Cardiac muscle cell (in vitro differentiated cells and primary cell): ENCODE measurements around the gene ALX4. TPM values are rescaled to one million over a fixed set of nuclear protein-coding genes. Genes with fewer than 3 reads are reported as not detected.
A peak's percentile ranks its signal among the peaks of the same experiment; 100 is the strongest.

Experiments used
- DNase-seq, 2 donors: peaks; one replicate each; pipeline versions ENCODE4 v3.0.0 to v3.0.0-alpha.2; 2010 to 2017; ENCODE audit warnings: low read depth in 1 of 2, low spot score in 1 of 2
- H3K27ac ChIP-seq: fragments of 200-600 bp; sonication (generic); 2 replicates; pipeline ENCODE4 v1.5.1; 2016
- H3K27me3 ChIP-seq: fragments of 200-600 bp; sonication (generic); 2 replicates; pipeline ENCODE4 v1.6.0; 2016; ENCODE audit warnings: control low read depth
- H3K36me3 ChIP-seq: fragments of 200-600 bp; sonication (generic); 2 replicates; pipeline ENCODE4 v1.5.1; 2016; ENCODE audit warnings: control low read depth
- H3K4me1 ChIP-seq: fragments of 200-600 bp; sonication (generic); 2 replicates; pipeline ENCODE4 v1.8.1; 2017; ENCODE audit warnings: low read depth, mild to moderate bottlenecking, mixed run types
- H3K4me3 ChIP-seq: fragments of 200-600 bp; sonication (generic); 2 replicates; pipeline ENCODE4 v1.5.1; 2016; ENCODE audit warnings: mild to moderate bottlenecking
- H3K9me3 ChIP-seq: fragments of 200-600 bp; sonication (generic); 2 replicates; pipeline ENCODE4 v1.5.1; 2017; ENCODE audit warnings: low read depth, mild to moderate bottlenecking, control low read depth
- polyA plus RNA-seq: library from polyadenylated mRNA; unstranded; fragments of >200 nt; fragmentation: Nextera tagmentation; extraction: Ambion mirVana; gene quantifications from 2 replicates; pipeline ENCODE4 v1.2.1, GENCODE V29; 2016
- total RNA-seq: library from RNA; depleted of rRNA; stranded (reverse); fragments of >200 nt; gene quantifications from 2 replicates; pipeline ENCODE4 v1.2.3, GENCODE V29; 2016
- TF ChIP-seq, protein P1 (sequence below): IDR thresholded peaks from 2 replicates; pipeline ENCODE4 v1.5.1; 2012; ENCODE audit warnings: low read depth, mild to moderate bottlenecking, low read length

Gene ALX4
- total and polyA plus RNA-seq, 2 experiments from 2014 or later, result 0.15 TPM; not detected in 1

GRCh38 chr11:44329472-44330230, 19.7 kb upstream of the ALX4 start:
- no peak for DNase-seq
- H3K27me3 ChIP-seq, result peaks cover 100% of the 10 kb centered on the region
- no peak overlapping the region for H3K4me3 ChIP-seq
- TF ChIP-seq, protein P1, sequence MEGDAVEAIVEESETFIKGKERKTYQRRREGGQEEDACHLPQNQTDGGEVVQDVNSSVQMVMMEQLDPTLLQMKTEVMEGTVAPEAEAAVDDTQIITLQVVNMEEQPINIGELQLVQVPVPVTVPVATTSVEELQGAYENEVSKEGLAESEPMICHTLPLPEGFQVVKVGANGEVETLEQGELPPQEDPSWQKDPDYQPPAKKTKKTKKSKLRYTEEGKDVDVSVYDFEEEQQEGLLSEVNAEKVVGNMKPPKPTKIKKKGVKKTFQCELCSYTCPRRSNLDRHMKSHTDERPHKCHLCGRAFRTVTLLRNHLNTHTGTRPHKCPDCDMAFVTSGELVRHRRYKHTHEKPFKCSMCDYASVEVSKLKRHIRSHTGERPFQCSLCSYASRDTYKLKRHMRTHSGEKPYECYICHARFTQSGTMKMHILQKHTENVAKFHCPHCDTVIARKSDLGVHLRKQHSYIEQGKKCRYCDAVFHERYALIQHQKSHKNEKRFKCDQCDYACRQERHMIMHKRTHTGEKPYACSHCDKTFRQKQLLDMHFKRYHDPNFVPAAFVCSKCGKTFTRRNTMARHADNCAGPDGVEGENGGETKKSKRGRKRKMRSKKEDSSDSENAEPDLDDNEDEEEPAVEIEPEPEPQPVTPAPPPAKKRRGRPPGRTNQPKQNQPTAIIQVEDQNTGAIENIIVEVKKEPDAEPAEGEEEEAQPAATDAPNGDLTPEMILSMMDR, result no peak
- no peaks in the 10 kb centered on the region for H3K36me3 ChIP-seq
- no peaks in the 10 kb centered on the region for H3K4me1 ChIP-seq
- no peak overlapping the region for H3K27ac ChIP-seq
- H3K9me3 ChIP-seq, result no peaks in the 10 kb centered on the region

GRCh38 chr11:44328138-44328660, 18.3 kb upstream of the ALX4 start:
- Histone ChIP-seq H3K27ac (no peak overlapping the region), H3K4me3 (no peak overlapping the region), H3K27me3 (peaks cover 100% of the 10 kb centered on the region), H3K36me3 (no peaks in the 10 kb centered on the region), H3K9me3 (no peaks in the 10 kb centered on the region), H3K4me1 (no peaks in the 10 kb centered on the region)
- TF ChIP-seq, protein P1, result no peak
- DNase-seq, result no peak

DNA sequence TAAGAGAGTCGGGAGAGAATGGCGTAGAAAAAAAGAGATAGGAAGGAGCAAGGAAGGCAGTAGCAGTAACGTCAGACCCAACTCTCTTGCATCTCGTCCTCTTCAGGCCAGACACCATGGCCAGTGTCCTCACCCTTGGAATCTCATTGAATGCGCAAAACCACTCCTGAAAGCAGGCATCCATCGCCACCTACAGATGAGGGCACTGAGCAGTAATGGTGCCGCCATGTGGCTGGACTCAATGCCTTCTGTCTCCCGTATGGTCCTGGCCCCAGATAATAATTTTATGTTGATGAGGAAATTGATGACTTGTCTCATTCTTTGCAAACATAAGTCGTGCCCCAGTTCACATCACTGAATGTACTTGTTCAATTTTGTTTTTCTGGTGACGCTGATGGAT, 17.8 kb upstream of the ALX4 start:
- TF ChIP-seq, protein P1, result peak; percentile 11
- Histone ChIP-seq H3K36me3 (no peaks in the 10 kb centered on the region), H3K4me3 (no peak overlapping the region), H3K4me1 (no peaks in the 10 kb centered on the region), H3K27ac (no peak overlapping the region), H3K27me3 (peaks cover 100% of the 10 kb centered on the region), H3K9me3 (no peaks in the 10 kb centered on the region)
- DNase-seq, result no peak

GRCh38 chr11:44326615-44327475, 16.9 kb upstream of the ALX4 start:
- Histone ChIP-seq H3K27ac (no peak overlapping the region), H3K9me3 (no peaks in the 10 kb centered on the region), H3K4me3 (no peak overlapping the region), H3K36me3 (no peaks in the 10 kb centered on the region), H3K4me1 (no peaks in the 10 kb centered on the region), H3K27me3 (peaks cover 100% of the 10 kb centered on the region)
- TF ChIP-seq, protein P1, result no peak
- peak in 1 of 2 donors; percentile 26 for DNase-seq

DNA sequence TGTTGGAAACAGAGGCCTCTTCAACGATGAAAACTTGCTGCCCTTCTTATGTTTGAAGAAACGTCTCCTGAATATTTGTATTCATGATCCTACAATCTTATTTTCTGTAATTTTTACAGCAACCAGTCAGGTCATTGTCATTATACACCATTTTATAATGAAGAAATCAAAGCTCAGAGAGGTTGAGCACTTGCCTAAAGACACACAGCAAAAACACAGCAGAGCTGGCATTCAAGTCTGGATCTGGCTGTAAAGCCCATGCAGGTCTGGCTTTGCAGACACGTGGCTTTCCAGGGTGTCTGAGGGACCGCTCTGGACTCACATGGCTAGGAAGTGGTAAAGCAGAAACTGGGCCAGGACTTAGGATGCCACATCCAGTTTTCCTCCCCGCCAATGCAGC, 15.8 kb upstream of the ALX4 start:
- no peaks in the 10 kb centered on the region for H3K9me3 ChIP-seq
- no peaks in the 10 kb centered on the region for H3K36me3 ChIP-seq
- H3K27ac ChIP-seq, result no peak overlapping the region
- H3K4me3 ChIP-seq, result no peak overlapping the region
- no peak for DNase-seq
- H3K27me3 ChIP-seq, result peaks cover 100% of the 10 kb centered on the region
- H3K4me1 ChIP-seq, result no peaks in the 10 kb centered on the region
- TF ChIP-seq, protein P1, result no peak
